H9 (cell line): ENCODE measurements around the gene ERC1. TPM values are rescaled to one million over a fixed set of nuclear protein-coding genes. Genes with fewer than 3 reads are reported as not detected.
A peak's percentile ranks its signal among the peaks of the same experiment; 100 is the strongest.

ENCODE experiments used
- DNase-seq: peaks from one replicate; pipeline ENCODE4 v3.0.0-alpha.2; 2017
- H2AFZ ChIP-seq: one replicate; pipeline ENCODE4 v1.6.1; 2013; ENCODE audit warnings: mild to moderate bottlenecking, low read length, control low read depth, moderate library complexity
- H2AK5ac ChIP-seq: 2 replicates; pipeline ENCODE4 v1.6.1; 2013; ENCODE audit warnings: low read length, control low read depth, mixed read lengths; ENCODE audit not compliant: insufficient read length
- H2BK120ac ChIP-seq: one replicate; pipeline ENCODE4 v1.6.1; 2013; ENCODE audit warnings: low read depth, mild to moderate bottlenecking, low read length, control low read depth, inconsistent platforms; ENCODE audit not compliant: poor library complexity, severe bottlenecking
- H2BK12ac ChIP-seq: 2 replicates; pipeline ENCODE4 v1.6.1; 2013; ENCODE audit warnings: low read length, control low read depth, mixed read lengths, low read depth; ENCODE audit not compliant: insufficient read length
- H2BK15ac ChIP-seq: 2 replicates; pipeline ENCODE4 v1.6.1; 2013; ENCODE audit warnings: low read depth, low read length, control low read depth
- H2BK20ac ChIP-seq: one replicate; pipeline ENCODE4 v1.6.1; 2013; ENCODE audit warnings: low read depth, mild to moderate bottlenecking, low read length, control low read depth, inconsistent platforms; ENCODE audit not compliant: poor library complexity, severe bottlenecking
- H2BK5ac ChIP-seq: 2 replicates; pipeline ENCODE4 v1.6.1; 2013; ENCODE audit warnings: low read length, control low read depth, mixed read lengths; ENCODE audit not compliant: insufficient read length
- H3K14ac ChIP-seq: 2 replicates; pipeline ENCODE4 v1.6.1; 2013; ENCODE audit warnings: low read length, control low read depth; ENCODE audit not compliant: insufficient read depth
- H3K18ac ChIP-seq: 2 replicates; pipeline ENCODE4 v1.6.1; 2013; ENCODE audit warnings: low read depth, mild to moderate bottlenecking, mixed read lengths, low read length, control low read depth; ENCODE audit not compliant: insufficient read length
- H3K23ac ChIP-seq: 2 replicates; pipeline ENCODE4 v1.6.1; 2013; ENCODE audit warnings: low read length, control low read depth, mixed read lengths, low read depth; ENCODE audit not compliant: insufficient read length
- H3K23me2 ChIP-seq: 2 replicates; pipeline ENCODE4 v1.6.1; 2013; ENCODE audit warnings: low read depth, mild to moderate bottlenecking, mixed read lengths, low read length, control low read depth; ENCODE audit not compliant: insufficient read length, poor library complexity, severe bottlenecking
- H3K27ac ChIP-seq: 2 replicates; pipeline ENCODE4 v1.5.1; 2013; ENCODE audit warnings: low read length, control low read depth, mixed read lengths, low read depth; ENCODE audit not compliant: insufficient read length
- H3K27me3 ChIP-seq: 2 replicates; pipeline ENCODE4 v1.6.1; 2013; ENCODE audit warnings: low read length, control low read depth, inconsistent platforms; ENCODE audit not compliant: insufficient read depth
- H3K4ac ChIP-seq: 2 replicates; pipeline ENCODE4 v1.6.1; 2013; ENCODE audit warnings: low read depth, mild to moderate bottlenecking, control low read depth, inconsistent platforms, low read length, moderate library complexity
- H3K4me1 ChIP-seq: 2 replicates; pipeline ENCODE4 v1.6.1; 2013; ENCODE audit warnings: low read length, control low read depth, inconsistent platforms; ENCODE audit not compliant: insufficient read depth
- H3K4me2 ChIP-seq: 2 replicates; pipeline ENCODE4 v1.6.1; 2013; ENCODE audit warnings: low read length, control low read depth, mixed read lengths; ENCODE audit not compliant: insufficient read length, insufficient read depth
- H3K56ac ChIP-seq: 2 replicates; pipeline ENCODE4 v1.6.1; 2013; ENCODE audit warnings: low read depth, mild to moderate bottlenecking, mixed read lengths, low read length, control low read depth; ENCODE audit not compliant: insufficient read length
- H3K79me1 ChIP-seq: 2 replicates; pipeline ENCODE4 v1.6.1; 2013; ENCODE audit warnings: low read depth, mild to moderate bottlenecking, moderate library complexity, low read length, control low read depth, inconsistent platforms; ENCODE audit not compliant: insufficient read depth, poor library complexity, severe bottlenecking
- H3K79me2 ChIP-seq: 2 replicates; pipeline ENCODE4 v1.6.1; 2013; ENCODE audit warnings: low read length, control low read depth, inconsistent platforms; ENCODE audit not compliant: insufficient read depth
- H3K9ac ChIP-seq: 2 replicates; pipeline ENCODE4 v1.6.1; 2013; ENCODE audit warnings: low read length, control low read depth, mixed read lengths; ENCODE audit not compliant: insufficient read length; ENCODE audit errors: extremely low read depth
- H3K9me3 ChIP-seq: one replicate; pipeline ENCODE4 v1.6.1; 2013; ENCODE audit warnings: low read depth, low read length, inconsistent platforms; ENCODE audit not compliant: control insufficient read depth
- H3T11ph ChIP-seq: one replicate; pipeline ENCODE4 v1.6.1; 2013; ENCODE audit warnings: mild to moderate bottlenecking, low read length, control low read depth, inconsistent platforms
- H4K20me1 ChIP-seq: one replicate; pipeline ENCODE4 v1.6.1; 2013; ENCODE audit not compliant: control insufficient read depth, insufficient read length, insufficient read depth
- H4K5ac ChIP-seq: 2 replicates; pipeline ENCODE4 v1.6.1; 2013; ENCODE audit warnings: low read depth, mild to moderate bottlenecking, mixed read lengths, low read length, control low read depth; ENCODE audit not compliant: insufficient read length
- H4K8ac ChIP-seq: replicated peaks from 2 replicates; pipeline ENCODE4 v1.6.1; 2013; ENCODE audit warnings: low read length, control low read depth, mixed read lengths, low read depth; ENCODE audit not compliant: insufficient read length
- H4K91ac ChIP-seq: 2 replicates; pipeline ENCODE4 v1.6.1; 2013; ENCODE audit warnings: low read depth, mild to moderate bottlenecking, moderate library complexity, mixed read lengths, low read length, control low read depth; ENCODE audit not compliant: insufficient read length
- H3K27ac Mint-ChIP-seq, 3 experiments: 2 replicates in 2 of 3; 3 replicates in 1 of 3; pipeline ENCODE4 v1.8.0; 2020 to 2021; ENCODE audit warnings: mixed read lengths in 3 of 3, mild to moderate bottlenecking in 1 of 3, moderate library complexity in 1 of 3
- H3K27me3 Mint-ChIP-seq: 2 replicates; pipeline ENCODE4 v1.8.0; 2021; ENCODE audit warnings: low read depth, mild to moderate bottlenecking, moderate library complexity, mixed read lengths
- H3K36me3 Mint-ChIP-seq, 3 experiments: 2 replicates in 2 of 3; 3 replicates in 1 of 3; pipeline ENCODE4 v1.8.0; 2020 to 2021; ENCODE audit warnings: low read depth in 3 of 3, mixed read lengths in 3 of 3; ENCODE audit not compliant: insufficient read depth in 1 of 3
- H3K4me1 Mint-ChIP-seq, 2 experiments: 2 replicates each; pipeline ENCODE4 v1.8.0; 2020; ENCODE audit warnings: mixed read lengths in 2 of 2
- H3K4me3 Mint-ChIP-seq, 2 experiments: 2 replicates in 1 of 2; 3 replicates in 1 of 2; pipeline ENCODE4 v1.8.0; 2020 to 2021; ENCODE audit warnings: mild to moderate bottlenecking in 2 of 2, mixed read lengths in 2 of 2, moderate library complexity in 1 of 2
- H3K9me3 Mint-ChIP-seq, 2 experiments: 2 replicates in 1 of 2; 3 replicates in 1 of 2; pipeline ENCODE4 v1.8.0; 2020; ENCODE audit warnings: mild to moderate bottlenecking in 2 of 2, mixed read lengths in 2 of 2, moderate library complexity in 1 of 2
- WGBS: extraction: QIAGEN DNeasy Blood & Tissue Kit; methylation state at CpG from one replicate; pipeline ENCODE4 v1.1.7; 2013; ENCODE audit warnings: missing lambda C conversion rate, low lambda C conversion rate, mixed read lengths; ENCODE audit not compliant: insufficient read length; ENCODE audit errors: extremely low coverage; 5-methylcytosine and 5-hydroxymethylcytosine counted together
- total RNA-seq: library from RNA; stranded (reverse); gene quantifications from 2 replicates; pipeline ENCODE4 v1.2.1, GENCODE V29; 2021
- TF ChIP-seq, protein P1 (sequence below): fragments of 200-600 bp; sonication (generic); conservative IDR thresholded peaks from 3 replicates; pipeline ENCODE4 v1.8.0; 2021; ENCODE audit warnings: antibody characterized with exemption, mild to moderate bottlenecking

ERC1 gene
- total RNA-seq, 1 experiment from 2014 or later = 51.2 TPM

- H3K79me1 ChIP-seq = no peaks in the 10 kb centered on the region
- H3K27me3 Mint-ChIP-seq = peaks cover 42% of the 10 kb centered on the region
- no peak overlapping the region for H2BK15ac ChIP-seq
- H3K9ac ChIP-seq = no peak overlapping the region
- H3K14ac ChIP-seq = no peak overlapping the region
- H3K4me3 Mint-ChIP-seq = no peak overlapping the region
- H2BK20ac ChIP-seq = no peak overlapping the region
- no peaks in the 10 kb centered on the region; a peak in 1 of 7 replicates for H3K36me3 Mint-ChIP-seq
- no peaks in the 10 kb centered on the region for H3K9me3 Mint-ChIP-seq
- H3K23ac ChIP-seq = no peak overlapping the region
- no peak overlapping the region for H2AFZ ChIP-seq
- no peak overlapping the region for H3T11ph ChIP-seq
- no peak overlapping the region for H4K8ac ChIP-seq
- no peak overlapping the region for H2AK5ac ChIP-seq
- no peaks in the 10 kb centered on the region for H3K9me3 ChIP-seq
- H3K4me1 ChIP-seq = peaks cover 8% of the 10 kb centered on the region; the same call in 1 of the 2 replicates
- no peak overlapping the region for H3K4ac ChIP-seq
- no peak overlapping the region for H3K18ac ChIP-seq
- no peak overlapping the region for H4K91ac ChIP-seq
- H3K23me2 ChIP-seq = peaks cover 3% of the 10 kb centered on the region
- TF ChIP-seq, protein P1, sequence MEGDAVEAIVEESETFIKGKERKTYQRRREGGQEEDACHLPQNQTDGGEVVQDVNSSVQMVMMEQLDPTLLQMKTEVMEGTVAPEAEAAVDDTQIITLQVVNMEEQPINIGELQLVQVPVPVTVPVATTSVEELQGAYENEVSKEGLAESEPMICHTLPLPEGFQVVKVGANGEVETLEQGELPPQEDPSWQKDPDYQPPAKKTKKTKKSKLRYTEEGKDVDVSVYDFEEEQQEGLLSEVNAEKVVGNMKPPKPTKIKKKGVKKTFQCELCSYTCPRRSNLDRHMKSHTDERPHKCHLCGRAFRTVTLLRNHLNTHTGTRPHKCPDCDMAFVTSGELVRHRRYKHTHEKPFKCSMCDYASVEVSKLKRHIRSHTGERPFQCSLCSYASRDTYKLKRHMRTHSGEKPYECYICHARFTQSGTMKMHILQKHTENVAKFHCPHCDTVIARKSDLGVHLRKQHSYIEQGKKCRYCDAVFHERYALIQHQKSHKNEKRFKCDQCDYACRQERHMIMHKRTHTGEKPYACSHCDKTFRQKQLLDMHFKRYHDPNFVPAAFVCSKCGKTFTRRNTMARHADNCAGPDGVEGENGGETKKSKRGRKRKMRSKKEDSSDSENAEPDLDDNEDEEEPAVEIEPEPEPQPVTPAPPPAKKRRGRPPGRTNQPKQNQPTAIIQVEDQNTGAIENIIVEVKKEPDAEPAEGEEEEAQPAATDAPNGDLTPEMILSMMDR = no peak
- no peaks in the 10 kb centered on the region for H4K20me1 ChIP-seq
- H2BK5ac ChIP-seq = no peak overlapping the region
- H2BK12ac ChIP-seq = no peak overlapping the region
- no peak overlapping the region for H3K56ac ChIP-seq
- H3K4me1 Mint-ChIP-seq = peaks cover 21 to 23% of the 10 kb centered on the region in 2 experiments
- H3K27ac ChIP-seq = no peak overlapping the region
- H3K79me2 ChIP-seq = no peaks in the 10 kb centered on the region
- H3K27ac Mint-ChIP-seq = no peak overlapping the region
- WGBS = no CpG with 5 or more reads among the region's 8 CpGs
- DNase-seq = peak; percentile 59
- no peaks in the 10 kb centered on the region; the same call in 1 of the 2 replicates for H3K27me3 ChIP-seq
- no peak overlapping the region for H4K5ac ChIP-seq
- H3K4me2 ChIP-seq = peak overlapping the region; percentile 48
- no peak overlapping the region for H2BK120ac ChIP-seq
These were observed 532.0 kb downstream of the ERC1 start for GRCh38 chr12:1523046-1523445.
